Loucy (cell line): ENCODE data around the gene MCC.

ENCODE experiments used
- H2AFZ ChIP-seq: fragments of 200-600 bp; sonication (generic); 2 replicates; pipeline ENCODE4 v1.6.0; 2016; ENCODE audit warnings: antibody characterized with exemption, mild to moderate bottlenecking, low read length, moderate library complexity
- H3F3A ChIP-seq: fragments of 200-600 bp; 2 replicates; pipeline ENCODE4 v1.6.0; 2016; ENCODE audit warnings: antibody characterized with exemption, low read depth, mild to moderate bottlenecking
- H3K27me3 ChIP-seq: fragments of 200-600 bp; sonication (generic); 2 replicates; pipeline ENCODE4 v1.6.1; 2014; ENCODE audit warnings: low read length, mild to moderate bottlenecking; ENCODE audit not compliant: insufficient read depth, poor library complexity, severe bottlenecking
- H3K36me3 ChIP-seq: fragments of 200-600 bp; sonication (generic); 2 replicates; pipeline ENCODE4 v1.6.1; 2016; ENCODE audit warnings: low read length; ENCODE audit not compliant: insufficient read depth
- H3K4me1 ChIP-seq: fragments of 200-600 bp; sonication (generic); 2 replicates; pipeline ENCODE4 v1.5.1; 2014; ENCODE audit warnings: low read length, mild to moderate bottlenecking; ENCODE audit not compliant: insufficient read depth, poor library complexity, severe bottlenecking
- H3K4me2 ChIP-seq: fragments of 200-600 bp; sonication (generic); 2 replicates; pipeline ENCODE4 v1.6.0; 2014; ENCODE audit warnings: antibody characterized with exemption, low read length, low read depth, mild to moderate bottlenecking; ENCODE audit not compliant: poor library complexity, severe bottlenecking
- H3K4me3 ChIP-seq: fragments of 200-600 bp; sonication (generic); 2 replicates; pipeline ENCODE4 v1.5.1; 2014; ENCODE audit warnings: low read length, mild to moderate bottlenecking, mixed read lengths; ENCODE audit not compliant: poor library complexity, severe bottlenecking
- H3K79me2 ChIP-seq: fragments of 200-600 bp; sonication (generic); 2 replicates; pipeline ENCODE4 v1.6.1; 2014; ENCODE audit warnings: low read length; ENCODE audit not compliant: insufficient read depth
- H3K9ac ChIP-seq: fragments of 200-600 bp; sonication (generic); 2 replicates; pipeline ENCODE4 v1.6.0; 2014; ENCODE audit warnings: mild to moderate bottlenecking, low read depth, low read length, moderate library complexity; ENCODE audit not compliant: poor library complexity, severe bottlenecking
- H3K9me2 ChIP-seq: fragments of 200-600 bp; sonication (generic); replicated peaks from 2 replicates; pipeline ENCODE4 v1.6.1; 2016; ENCODE audit warnings: low read depth, low read length, mixed read lengths
- H3K9me3 ChIP-seq: fragments of 200-600 bp; sonication (generic); 2 replicates; pipeline ENCODE4 v1.6.1; 2014; ENCODE audit warnings: mild to moderate bottlenecking, antibody characterized with exemption, low read length, low read depth; ENCODE audit not compliant: insufficient read depth
- H4K20me1 ChIP-seq: fragments of 200-600 bp; sonication (generic); 2 replicates; pipeline ENCODE4 v1.6.0; 2014; ENCODE audit warnings: antibody characterized with exemption, low read length, mild to moderate bottlenecking; ENCODE audit not compliant: insufficient read depth, poor library complexity, severe bottlenecking
- CTCF ChIP-seq: fragments of 200-600 bp; sonication (generic); conservative IDR thresholded peaks from 2 replicates; pipeline ENCODE4 v1.5.1; 2014; ENCODE audit warnings: mild to moderate bottlenecking, antibody characterized with exemption, low read length
- EZH2phosphoT487 ChIP-seq: fragments of 200-600 bp; IDR thresholded peaks from 2 replicates; pipeline ENCODE4 v1.6.1; 2018; ENCODE audit warnings: antibody characterized with exemption, mild to moderate bottlenecking, moderate library complexity, borderline replicate concordance

Gene MCC

GRCh38 chr5:113487781-113488644 is at the start of gene MCC:
Gene MCC, minus strand, starts transcription at chr5:113488453.
- Histone ChIP-seq H3K4me2 (no peak within 1 kb of the TSS), H3K36me3 (no peaks in the 10 kb centered on the region), H4K20me1 (no peaks in the 10 kb centered on the region), H2AFZ (no peak within 1 kb of the TSS), H3K9me2 (no peaks in the 10 kb centered on the region), H3K79me2 (no peaks in the 10 kb centered on the region), H3F3A (no peaks in the 10 kb centered on the region), H3K9ac (no peak within 1 kb of the TSS), H3K4me3 (no peak within 1 kb of the TSS), H3K9me3 (peaks cover 7% of the 10 kb centered on the region; the same call in 1 of the 2 replicates), H3K27me3 (peaks cover 72% of the 10 kb centered on the region), H3K4me1 (no peaks in the 10 kb centered on the region)
- no peak for TF ChIP-seq CTCF
- TF ChIP-seq EZH2phosphoT487: no peak

DNA sequence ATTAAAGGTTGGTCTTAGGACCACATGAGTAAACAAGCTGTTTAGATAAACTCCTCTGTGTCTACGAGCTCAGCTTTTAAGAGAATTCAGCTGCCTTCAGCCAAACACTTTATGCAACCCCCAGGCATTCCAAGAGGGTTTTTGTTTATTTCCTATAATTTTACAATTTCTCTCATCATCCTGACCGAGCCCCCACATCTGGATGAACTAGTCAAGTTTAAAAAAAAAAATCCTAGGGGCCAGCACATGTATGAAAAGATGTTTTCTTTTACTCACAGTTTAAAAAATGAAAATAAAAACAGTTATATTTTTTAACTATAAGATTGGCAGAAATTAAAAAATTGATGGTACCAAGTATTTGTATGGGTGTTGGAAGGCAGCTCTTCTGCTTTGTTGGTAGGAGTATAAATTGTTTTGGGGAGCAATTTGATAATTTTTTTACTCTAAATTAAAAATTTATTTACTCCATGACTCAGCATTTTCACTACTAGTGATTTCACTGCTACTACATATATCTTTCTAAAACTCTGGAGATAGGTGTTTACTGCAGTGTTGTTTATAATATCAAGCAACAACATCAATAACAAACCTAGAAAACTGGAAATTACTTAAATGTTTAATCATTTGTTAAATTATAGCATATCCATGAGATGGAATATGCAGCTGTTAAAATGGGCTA is 43.4 kb upstream of the MCC start:
- Histone ChIP-seq H3K9me3 (0 out of 2 replicates have a peak, but pooled peaks cover 4% of the 10 kb centered on the region), H3K9ac (no peak overlapping the region), H3K27me3 (no peaks in the 10 kb centered on the region), H3K4me3 (no peak overlapping the region), H3F3A (no peaks in the 10 kb centered on the region), H4K20me1 (no peaks in the 10 kb centered on the region), H3K79me2 (peaks cover 10% of the 10 kb centered on the region; the same call in 1 of the 2 replicates), H3K4me1 (no peaks in the 10 kb centered on the region), H3K36me3 (peaks cover 12% of the 10 kb centered on the region; the same call in 1 of the 2 replicates), H3K9me2 (no peaks in the 10 kb centered on the region), H2AFZ (no peak overlapping the region), H3K4me2 (no peak overlapping the region)
- TF ChIP-seq EZH2phosphoT487: no peak
- TF ChIP-seq CTCF: no peak

DNA sequence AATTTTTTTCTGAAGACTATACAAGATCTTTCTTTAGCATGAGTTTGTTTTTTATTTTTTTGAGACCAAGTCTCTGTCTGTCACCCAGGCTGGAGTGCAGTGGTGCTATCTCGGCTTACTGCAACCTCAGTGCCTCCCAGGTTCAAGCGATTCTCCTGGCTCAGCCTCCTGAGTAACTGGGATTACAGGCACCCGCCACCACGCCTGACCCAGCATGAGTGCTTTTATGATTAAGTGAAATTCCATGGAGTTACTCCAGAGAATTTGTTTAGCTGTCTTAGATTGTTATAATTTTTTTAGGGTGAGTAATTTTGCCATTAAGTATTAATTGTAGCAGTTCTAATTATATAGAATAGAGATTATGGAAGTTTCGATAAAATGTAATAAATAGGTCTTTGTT is 39.5 kb upstream of the MCC start:
- H3K4me2 ChIP-seq: no peak overlapping the region
- H3K27me3 ChIP-seq: no peaks in the 10 kb centered on the region
- H3K4me1 ChIP-seq: peaks cover 28% of the 10 kb centered on the region
- H3K9me3 ChIP-seq: 0 out of 2 replicates have a peak, but pooled peaks cover 4% of the 10 kb centered on the region
- H3K79me2 ChIP-seq: peaks cover 25% of the 10 kb centered on the region
- no peak overlapping the region for H2AFZ ChIP-seq
- no peaks in the 10 kb centered on the region for H3F3A ChIP-seq
- TF ChIP-seq CTCF (no peak), EZH2phosphoT487 (no peak)
- no peaks in the 10 kb centered on the region for H4K20me1 ChIP-seq
- H3K4me3 ChIP-seq: no peak overlapping the region
- H3K9me2 ChIP-seq: no peaks in the 10 kb centered on the region
- no peak overlapping the region for H3K9ac ChIP-seq
- H3K36me3 ChIP-seq: peaks cover 9% of the 10 kb centered on the region; the same call in 1 of the 2 replicates
